Right lobe of liver (tissue), 4 donors: Measurements from ENCODE around the gene VPS26B.

ENCODE experiments used
- CTCF ChIP-seq, 4 donors: fragments of 200-600 bp in 3 of 4; fragments of 450-650 bp in 1 of 4; IDR thresholded peaks; one replicate each; pipeline versions ENCODE4 v1.5.1 to v1.8.0; 2016 to 2022; ENCODE audit warnings: antibody characterized with exemption in 4 of 4, mild to moderate bottlenecking in 2 of 4
- POLR2A ChIP-seq: fragments of 450-650 bp; IDR thresholded peaks from one replicate; pipeline ENCODE4 v1.6.1; 2017; ENCODE audit warnings: antibody characterized with exemption, mild to moderate bottlenecking
- donor health status: DM: no; HTN: no; CAD: no.
- donor health status: DM: no; HTN: no; CAD: no.
- donor health status: DM: no; HTN: yes; CAD: no.

GRCh38 chr11:134287561-134287960, 63.1 kb downstream of the VPS26B start:
- TF ChIP-seq CTCF (IDR thresholded peaks at IDR 0.05) = no peak
- no peak for TF ChIP-seq POLR2A
